GM19467 (cell line): ENCODE data around the gene FOSL2.

ENCODE experiments used
- ATAC-seq: cut with Tn5 transposase; IDR thresholded peaks from one replicate; pipeline ENCODE4 v1.9.1; 2021; ENCODE audit warnings: mild to moderate bottlenecking, moderate library complexity; ENCODE audit not compliant: unreplicated experiment

Gene FOSL2

DNA sequence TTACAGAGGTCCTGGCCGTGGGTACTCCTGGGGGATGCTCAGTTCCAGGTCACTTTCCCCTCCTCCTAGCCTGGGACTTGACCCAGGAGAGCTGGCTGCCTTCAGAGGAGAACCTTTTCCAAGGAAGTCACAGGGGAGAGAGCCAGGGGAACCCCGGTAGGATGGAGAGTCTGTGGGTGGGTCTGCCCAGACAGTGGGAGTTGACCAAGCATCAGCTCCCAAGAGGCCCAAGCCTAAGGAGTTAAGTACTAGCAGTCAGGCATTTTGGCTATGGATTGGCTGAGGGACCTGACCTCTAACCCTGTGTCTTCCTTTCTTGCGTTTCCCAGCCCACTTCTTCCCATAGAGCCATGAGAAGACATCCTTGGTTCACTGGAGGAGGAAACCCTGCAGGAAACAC lies 54.4 kb downstream of the FOSL2 start:
- no peak for ATAC-seq

DNA sequence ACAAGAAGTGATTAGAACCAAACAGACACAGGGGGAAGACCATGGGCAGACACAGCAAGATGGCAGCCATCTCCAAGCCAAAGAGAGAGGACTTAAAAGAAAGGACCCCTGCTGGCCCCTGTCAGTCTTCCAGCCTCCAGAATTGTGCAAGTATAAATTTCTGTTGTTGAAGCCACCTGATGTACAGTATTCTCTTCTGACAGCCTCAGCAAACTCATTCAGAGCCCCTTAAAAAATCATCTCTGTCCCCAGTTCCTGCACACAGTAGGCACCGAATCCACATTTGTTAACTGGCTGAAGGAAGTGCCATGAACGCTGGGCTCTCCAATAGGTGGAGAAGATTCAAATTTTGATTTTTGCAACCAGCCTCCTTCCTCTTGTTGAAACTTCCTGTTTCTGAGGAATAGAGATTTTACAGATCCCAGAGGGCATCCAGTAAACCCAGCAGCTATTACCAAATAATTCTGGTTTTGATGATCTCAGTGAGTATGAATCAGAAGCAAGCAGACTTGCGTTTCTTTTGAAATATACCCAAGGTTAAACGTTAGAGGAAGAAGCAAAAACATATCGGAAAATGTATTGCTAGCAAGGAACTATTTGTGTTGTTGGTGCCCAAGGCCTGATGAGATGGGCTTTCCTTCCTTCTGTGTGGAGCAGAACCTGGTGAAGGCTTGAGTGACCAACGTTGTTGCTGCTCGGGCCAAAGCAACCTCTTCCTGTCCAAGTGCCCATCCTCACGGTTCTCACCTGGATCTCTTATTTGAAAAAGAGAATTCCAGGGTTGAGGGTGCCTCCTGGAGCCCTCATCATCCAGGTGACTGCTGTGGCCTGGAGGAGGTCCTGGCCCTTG lies 55.5 kb downstream of the FOSL2 start:
- ATAC-seq = no peak

DNA sequence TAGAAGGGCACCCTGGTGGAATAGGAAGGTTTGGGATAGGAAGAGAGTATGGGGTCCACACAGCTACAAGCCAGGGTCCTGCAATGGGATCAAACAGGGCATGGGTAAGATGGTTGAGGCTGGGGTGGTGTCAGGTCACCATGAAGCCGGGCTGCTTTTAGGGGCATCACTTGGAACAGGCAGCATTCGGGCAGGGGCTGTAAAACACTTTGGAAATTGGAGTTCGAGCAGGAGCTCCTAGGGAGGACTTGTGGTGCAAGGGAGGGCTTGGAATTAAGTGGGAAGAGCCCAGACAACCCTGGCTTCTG lies 56.1 kb downstream of the FOSL2 start:
- ATAC-seq = no peak

DNA sequence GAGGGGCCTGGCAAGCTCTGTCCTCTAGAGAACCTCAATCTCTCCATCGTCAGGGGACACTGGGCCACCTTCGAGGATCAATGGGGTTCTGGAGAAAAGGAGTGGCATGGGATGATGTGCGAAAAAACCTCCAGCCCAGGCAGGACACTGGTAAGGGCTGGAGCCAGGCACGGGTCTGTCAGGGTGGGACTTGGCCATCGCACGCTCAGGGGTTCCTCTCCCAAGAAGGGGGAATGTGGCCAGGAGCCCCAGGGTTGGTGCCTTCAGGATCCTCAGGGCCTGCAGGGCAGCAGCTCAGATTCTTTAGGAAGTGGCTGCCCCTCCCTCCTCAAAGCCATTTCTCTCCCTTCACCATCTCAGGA lies 56.4 kb downstream of the FOSL2 start:
- no peak for ATAC-seq

DNA sequence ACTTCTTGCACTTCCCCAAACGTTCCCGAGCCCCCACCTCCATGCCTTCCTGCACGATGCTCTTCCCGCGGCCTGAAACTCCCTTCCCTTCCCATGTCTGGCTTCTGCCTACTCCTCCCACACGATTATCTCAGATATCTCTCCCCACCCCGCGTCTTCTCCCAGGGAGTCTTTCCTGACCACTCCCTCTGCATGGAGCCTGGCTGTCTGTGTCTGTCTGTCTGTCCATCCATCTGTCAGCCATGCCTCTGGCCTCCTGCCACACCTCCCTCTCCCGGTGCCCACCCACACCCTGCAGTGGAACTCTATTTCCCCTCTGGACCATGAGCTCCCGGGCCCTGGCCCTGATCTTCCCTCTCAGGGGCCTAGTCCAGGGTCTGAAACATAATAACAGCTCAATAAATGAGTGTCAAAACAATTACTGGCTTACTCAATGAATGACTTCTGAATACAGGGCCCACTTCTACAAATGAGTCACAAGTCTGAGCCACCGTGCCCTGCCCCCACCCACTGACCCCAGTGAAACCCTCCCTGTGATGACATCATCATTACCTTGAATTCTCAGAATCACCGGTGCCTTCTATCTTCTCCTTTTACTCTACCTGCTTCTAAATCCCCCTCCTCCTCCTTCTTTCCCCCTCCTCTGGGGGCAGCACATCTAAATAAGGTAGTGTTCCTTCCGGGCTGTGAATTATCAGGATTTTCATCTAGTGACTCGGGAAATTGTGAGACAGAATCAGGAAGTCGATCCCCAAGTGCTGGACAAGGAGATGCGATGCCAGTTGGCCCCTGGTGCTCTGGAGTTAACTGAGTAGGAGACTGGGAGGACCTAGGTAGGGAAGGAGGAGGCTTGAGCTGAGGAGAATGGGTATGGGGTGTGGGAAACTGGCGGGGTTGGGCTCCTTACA lies 57.1 kb downstream of the FOSL2 start:
- ATAC-seq = no peak

DNA sequence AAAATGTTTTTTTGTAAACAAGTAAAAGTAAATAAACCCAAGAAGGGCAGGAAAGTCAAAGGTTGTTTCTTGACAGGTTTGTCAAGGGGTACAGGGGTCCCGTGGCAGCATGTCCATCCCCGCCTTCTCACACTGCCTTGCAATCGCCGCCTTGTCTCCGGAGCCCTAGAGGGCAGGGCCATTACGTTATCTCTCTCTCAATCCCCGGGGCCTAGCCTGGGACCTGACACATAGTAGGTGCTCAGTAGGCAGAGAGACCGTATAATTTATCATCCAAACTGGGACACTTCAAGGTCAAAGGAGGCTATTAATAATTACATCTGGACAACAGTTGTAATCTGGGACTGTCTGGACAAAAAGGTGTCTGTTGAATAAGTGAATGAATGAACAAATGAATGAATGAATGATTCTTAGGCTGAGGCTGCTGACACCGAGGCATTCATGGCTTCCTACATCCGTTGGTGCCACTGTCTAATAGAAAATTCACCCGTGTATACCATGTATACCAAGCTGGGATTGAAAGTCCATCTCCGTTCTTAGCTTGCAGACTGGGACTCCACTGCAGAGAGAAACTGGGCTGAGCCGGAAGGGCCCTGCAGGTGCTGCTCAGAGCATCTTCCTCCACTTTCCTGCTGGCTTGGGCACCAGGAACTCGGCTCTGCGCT lies 58.4 kb downstream of the FOSL2 start:
- no peak for ATAC-seq

DNA sequence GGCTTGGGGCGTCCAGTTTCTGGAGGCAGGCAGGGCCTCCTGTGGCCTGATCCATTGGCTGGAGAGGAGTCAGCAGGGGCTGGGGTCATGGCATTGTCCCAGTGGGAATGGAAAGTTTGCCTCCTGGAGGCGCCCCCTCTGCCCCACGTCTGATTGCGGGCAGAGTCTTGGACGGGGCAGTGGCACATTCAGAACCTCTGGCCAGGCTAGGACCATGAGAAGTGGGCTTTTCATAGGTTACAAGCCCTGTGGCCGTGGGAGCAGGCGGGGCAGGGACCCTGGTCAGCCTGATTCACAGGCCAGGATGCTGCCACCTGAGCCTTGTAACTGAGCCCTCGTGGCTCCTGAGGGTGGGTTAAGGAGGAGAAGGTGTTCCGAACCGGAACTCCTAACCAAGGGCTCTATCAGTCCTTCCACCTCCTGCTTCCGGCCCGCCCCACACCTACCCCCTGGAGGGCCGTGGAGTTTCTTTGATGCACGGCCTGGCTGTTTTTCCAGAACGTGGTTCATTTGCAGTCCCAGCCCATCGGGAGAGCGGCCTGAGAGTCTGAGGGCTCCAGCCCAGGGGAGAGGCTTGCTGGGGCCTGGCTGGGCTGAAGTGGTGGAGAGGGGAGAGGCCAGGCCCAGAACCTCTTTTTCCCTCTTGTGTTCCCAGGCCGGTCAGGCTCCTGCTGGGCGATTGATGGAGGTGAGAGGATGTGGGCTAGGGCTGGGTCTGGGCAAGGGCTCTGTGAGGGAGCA lies 59.3 kb downstream of the FOSL2 start:
- no peak for ATAC-seq

DNA sequence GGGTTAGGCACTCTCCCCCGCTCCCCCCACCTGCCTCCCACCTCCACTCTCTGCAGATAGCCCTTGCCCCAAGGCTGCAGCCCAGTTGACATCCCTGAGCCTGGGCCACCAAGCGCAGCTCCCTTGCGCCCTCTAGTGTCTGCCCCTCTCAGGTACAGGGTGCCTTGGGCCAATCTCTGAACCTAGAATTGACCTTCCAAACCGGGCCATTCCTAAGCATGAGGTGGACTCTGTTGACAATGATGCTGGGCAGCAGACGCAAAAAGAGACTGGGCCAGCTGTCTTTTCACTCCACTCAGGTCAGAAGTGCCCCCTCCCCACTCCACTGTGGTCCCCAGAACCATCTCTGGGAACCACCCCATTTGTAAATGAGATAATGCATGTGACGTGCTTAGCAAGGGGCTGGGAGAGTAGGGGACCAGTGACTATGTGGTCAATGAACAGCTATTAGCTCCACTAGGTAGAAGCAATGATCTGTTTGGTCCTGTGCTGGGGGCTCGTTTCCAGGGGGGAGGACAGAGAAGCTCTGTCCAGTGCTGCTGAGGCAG lies 60.0 kb downstream of the FOSL2 start:
- ATAC-seq = no peak

DNA sequence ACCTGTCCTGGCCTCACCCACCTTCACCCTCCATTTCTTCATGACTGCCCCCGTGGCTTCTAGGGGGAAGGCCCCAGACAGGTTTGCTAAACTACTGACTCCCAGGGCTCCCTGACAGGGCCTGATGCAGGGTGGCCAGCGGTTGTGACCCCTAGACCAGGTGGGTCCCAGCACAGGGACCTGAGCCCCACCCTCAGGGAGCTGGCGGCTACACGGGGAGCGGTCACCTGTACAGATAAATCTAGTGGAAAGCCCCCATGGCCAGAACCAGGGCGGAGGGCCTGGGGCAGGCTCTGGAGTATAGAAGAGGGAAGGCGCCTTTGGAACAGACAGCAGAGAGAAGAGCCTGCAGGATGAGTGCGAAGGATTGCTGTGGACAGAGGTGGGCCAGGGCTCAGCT lies 60.7 kb downstream of the FOSL2 start:
- ATAC-seq = no peak

DNA sequence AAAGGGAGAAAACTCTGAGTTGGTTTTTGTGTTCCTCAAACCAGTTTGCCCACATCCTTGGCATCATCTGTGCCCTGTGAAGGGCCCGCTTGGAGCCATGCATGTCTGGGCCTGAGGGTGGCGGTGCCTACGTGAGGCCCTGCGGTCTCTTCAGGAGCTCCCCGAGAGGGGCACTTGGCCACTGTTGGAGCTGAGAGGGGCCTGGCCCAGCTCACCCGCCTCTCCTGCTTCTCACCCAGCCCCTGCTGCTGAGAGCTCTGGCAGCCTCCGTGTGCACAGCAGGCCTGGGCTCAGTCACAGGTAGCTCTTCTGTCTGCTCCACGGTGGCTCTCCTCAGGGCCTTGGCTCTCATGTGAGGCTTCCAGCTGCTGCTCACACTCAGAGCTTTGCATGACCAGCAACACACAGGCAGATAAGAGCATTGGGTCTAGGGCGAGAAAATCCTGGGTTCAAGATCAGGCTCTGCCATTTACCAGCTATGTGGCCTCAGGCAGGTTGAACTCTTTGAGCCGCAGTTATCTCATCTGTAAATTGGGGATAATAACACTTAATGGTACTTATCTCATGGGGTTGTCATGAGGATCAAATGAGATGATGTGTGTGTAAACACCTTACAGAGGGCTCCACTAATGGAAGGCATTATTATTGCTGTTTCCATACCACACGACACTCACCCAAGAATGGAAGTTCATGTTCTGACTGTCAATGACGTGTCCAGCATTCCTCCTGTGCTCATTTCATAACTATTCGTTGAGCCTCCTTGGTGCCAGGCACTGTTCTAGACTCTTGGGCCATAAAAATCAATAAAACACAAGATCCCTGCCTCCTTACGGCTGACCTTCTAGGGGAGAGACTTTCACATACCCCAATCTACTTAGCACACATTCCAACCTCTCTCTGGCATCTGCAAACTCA lies 61.6 kb downstream of the FOSL2 start:
- no peak for ATAC-seq

DNA sequence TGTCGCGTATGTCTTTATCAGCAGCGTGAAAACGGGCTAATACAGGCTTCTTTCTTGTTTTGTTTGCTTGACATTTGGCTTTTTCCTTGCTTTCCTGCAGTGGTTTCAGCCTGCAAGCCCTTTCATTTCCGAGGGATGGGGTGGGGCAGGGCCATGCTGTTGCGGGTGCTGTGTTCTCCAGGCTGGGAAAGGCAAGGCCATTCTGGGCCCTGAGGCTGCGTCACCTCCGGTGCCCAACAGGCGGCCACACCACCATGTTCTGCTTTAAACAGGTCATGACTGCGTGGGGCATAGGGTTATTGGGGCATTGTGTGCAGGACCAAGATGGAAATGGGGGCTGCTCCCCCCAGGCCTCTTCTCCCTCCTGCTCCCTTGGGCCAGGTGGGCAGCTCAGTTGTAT lies 64.6 kb downstream of the FOSL2 start:
- no peak for ATAC-seq

DNA sequence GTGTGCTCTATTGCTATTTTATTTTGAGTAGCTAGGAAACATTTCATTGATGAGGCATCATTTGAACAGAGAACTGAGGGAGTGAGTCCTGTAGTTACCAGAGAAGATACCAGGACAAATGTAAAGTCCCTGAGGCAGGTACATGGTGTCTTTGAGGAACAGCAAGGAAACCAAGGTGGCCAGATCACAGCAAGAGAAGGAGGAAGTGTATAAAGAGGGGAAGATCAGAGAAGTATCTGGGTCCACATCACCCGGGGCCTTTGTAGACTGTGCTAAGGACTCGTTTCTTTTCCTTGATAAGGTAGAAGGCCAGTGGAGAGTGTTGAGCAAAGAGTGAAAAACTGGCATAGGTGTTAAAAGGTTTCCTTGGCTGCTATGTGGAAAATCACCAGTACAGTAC lies 68.4 kb downstream of the FOSL2 start:
- no peak for ATAC-seq

DNA sequence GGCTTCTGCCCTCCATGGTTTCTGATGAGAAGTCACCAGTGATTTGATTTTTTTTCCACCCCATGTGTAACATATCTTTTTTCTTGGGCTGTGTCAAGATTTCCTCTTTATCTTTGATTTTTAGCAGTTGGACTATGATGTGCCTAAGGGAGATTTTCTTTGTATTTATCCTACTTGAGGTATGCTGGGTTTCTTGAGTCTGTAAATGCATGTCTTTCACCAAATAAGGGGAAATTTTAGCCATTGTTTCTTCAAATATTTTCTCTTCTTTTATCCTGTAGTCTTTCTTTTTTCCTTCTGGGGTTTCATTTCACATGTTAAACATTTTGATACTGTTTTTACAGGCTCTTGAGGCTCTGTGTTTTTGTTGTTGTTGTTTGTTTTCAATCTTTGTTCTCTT lies 69.5 kb downstream of the FOSL2 start:
- ATAC-seq = no peak

DNA sequence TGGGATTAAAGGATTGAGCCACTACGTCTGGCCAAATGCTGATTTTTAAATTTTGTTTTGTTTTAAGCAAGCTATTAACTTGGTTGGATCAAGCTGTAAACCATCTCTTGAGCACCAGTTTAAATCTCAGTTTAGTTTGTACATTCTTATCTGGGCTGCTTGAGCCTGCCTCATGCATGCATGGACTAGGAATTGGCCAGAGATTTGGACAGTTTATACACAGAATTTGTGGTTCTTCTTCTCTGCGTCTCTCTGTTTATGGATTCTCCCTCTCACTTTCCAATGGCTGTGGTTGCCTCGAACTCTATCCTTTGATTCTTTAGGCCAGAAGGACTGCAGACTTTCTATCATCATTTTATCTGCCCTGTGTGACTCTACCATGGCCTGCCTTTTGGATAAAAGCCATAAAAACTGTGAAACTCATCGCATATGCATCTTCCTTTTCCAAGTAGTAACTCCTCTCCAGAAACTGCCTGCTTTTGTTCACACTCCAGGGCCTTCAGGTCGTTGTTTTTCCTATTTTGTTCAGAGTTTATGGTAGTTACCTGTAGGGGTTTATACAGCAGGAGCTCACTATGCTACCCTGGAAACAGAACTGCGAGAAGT lies 70.7 kb downstream of the FOSL2 start:
- no peak for ATAC-seq

DNA sequence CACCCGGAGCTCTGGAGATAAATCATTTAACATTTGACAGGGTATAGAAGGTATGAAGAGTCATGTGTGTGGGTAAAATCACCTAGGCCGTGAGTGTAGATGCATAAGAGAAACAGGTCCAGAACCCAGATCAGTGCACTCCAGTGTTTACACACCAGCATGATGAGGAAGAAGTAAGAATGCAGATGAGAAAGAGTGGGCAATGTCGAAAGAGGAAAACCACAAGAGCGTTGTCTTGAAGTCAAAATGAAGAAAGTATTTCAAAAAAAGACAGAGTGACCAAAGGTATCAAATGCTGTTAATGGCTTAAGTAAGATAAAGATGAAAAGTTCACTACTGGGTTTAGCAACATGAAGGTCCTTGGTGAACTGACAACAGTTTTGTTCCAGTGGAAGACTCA lies 71.2 kb downstream of the FOSL2 start:
- no peak for ATAC-seq

DNA sequence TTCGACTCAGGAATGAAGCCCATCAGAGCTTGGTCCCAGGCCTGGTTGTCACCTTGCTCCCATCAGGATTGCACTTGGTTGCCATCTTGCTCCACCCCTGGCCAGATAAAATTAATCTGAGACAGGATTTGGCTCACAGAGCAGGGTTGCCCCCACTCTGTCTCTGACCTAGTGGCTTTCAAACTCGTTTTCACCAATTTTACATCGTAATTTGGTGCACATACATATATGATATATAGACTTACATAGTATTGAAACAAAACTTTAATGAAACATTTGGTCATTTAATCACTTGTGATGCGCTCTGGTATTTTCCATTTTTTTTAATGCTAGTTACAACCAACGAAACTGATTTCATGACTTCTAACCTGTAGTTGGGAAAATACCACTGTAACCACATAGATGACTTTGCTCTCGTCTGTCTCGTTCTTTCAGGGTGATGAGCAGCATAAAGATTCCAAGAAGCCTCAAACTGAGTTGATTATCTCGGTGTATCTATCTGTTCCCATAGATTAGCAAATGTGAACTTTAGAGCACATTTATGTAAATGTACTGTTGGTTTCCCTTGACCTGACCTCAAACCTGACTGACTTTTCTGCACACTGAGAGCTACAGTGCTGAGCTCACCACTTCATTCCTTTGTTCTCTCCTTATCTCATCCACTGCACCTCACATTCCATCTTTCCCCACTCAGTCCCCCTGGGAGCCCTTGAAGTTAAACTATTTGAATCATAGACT lies 72.7 kb downstream of the FOSL2 start:
- ATAC-seq = no peak
